HG03558 (cell line): ENCODE results near the gene FOXN1.

Source experiments
- ATAC-seq: cut with Tn5 transposase; IDR thresholded peaks from one replicate; pipeline ENCODE4 v1.9.1; 2021; ENCODE audit warnings: moderate number of reproducible peaks; ENCODE audit not compliant: unreplicated experiment; ENCODE audit errors: extremely low read depth

The FOXN1 gene

DNA sequence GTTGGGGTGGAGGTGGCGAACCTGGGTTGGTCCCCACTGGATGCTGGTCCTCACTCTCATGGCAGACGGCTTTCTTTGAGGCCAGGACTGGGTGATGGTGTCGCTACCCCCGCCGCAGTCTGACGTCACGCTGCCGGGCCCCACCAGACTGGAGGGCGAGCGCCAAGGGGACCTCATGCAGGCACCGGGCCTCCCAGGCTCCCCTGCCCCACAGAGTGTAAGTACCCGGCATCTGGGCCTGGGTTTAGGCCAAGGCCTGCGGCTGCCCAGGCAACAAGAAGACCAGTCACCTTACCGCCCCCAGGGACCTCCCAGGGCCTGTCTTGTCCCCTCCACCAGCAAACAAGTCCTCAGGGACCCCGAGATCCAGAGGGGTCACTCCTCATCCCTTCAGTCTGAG lies 17.7 kb downstream of the FOXN1 start:
- ATAC-seq = no peak

GRCh38 chr17:28524476-28525424 lies 18.6 kb downstream of the FOXN1 start:
- no peak for ATAC-seq

- ATAC-seq = no peak
Observed at GRCh38 chr17:28526381-28526780, 20.2 kb downstream of the FOXN1 start.

GRCh38 chr17:28527181-28527681 lies 21.1 kb downstream of the FOXN1 start:
- no peak for ATAC-seq

DNA sequence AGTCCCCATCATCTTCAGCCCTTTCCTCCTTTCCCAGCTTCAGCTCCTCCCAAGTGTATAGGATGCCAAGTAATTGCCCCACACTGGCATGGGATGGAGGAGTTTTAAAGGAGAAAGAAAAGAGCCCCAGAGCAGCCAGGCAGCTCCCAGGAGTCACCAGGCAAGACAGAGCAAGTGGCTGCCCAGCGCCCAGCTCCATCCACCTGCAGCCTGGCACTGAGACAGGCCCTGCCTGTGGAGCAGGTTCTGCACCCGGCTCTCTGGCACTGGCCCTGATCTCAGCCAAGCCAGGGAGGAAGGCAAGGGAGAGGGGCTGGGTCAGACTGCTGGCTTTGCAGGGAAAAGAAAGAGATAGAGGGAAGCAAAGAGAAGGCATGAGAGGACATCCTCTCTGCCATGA lies 21.7 kb downstream of the FOXN1 start:
- no peak for ATAC-seq

GRCh38 chr17:28528327-28529012 lies 22.3 kb downstream of the FOXN1 start:
- no peak for ATAC-seq

DNA sequence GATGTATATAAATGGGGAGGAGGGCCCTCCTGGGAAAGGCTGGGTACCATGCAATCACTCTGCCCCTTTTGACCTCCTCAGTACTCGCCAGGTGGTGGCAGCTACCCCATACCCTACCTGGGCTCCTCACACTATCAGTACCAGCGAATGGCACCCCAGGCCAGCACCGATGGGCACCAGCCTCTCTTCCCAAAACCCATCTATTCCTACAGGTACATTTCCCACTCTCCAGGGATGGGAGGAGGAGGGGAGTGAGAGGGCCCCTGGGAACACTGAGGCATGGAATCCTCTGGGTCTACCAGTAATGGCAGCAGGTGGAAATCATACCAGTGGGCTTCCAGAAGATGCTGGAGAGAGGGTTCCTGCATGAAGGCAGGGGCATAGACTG lies 22.9 kb downstream of the FOXN1 start:
- ATAC-seq = no peak

GRCh38 chr17:28530250-28530649 lies 24.1 kb downstream of the FOXN1 start:
- no peak for ATAC-seq

- no peak for ATAC-seq
Observed at GRCh38 chr17:28530926-28531325, 24.8 kb downstream of the FOXN1 start.

- ATAC-seq = no peak
Observed at GRCh38 chr17:28532050-28532960, 26.2 kb downstream of the FOXN1 start.

- ATAC-seq = no peak
Observed at GRCh38 chr17:28533091-28533807, 27.1 kb downstream of the FOXN1 start.

DNA sequence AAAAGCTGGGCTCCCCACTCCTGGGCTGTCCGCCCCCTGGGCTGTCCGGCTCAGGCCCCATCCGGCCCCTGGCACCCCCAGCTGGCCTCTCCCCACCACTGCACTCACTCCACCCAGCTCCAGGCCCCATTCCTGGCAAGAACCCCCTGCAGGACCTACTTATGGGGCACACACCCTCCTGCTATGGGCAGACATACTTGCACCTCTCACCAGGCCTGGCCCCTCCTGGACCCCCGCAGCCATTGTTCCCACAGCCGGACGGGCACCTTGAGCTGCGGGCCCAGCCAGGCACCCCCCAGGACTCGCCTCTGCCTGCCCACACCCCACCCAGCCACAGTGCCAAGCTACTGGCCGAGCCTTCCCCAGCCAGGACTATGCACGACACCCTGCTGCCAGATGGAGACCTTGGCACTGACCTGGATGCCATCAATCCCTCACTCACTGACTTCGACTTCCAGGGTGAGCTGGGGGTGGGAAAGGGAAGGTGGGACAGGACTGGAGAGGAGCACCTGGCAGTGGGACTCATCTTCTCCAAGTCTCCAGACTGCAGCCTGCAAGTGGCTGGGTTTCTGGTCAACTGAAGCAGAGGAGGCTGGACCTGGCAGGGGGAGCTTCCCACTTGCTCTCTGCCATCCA lies 28.7 kb downstream of the FOXN1 start:
- ATAC-seq = no peak

DNA sequence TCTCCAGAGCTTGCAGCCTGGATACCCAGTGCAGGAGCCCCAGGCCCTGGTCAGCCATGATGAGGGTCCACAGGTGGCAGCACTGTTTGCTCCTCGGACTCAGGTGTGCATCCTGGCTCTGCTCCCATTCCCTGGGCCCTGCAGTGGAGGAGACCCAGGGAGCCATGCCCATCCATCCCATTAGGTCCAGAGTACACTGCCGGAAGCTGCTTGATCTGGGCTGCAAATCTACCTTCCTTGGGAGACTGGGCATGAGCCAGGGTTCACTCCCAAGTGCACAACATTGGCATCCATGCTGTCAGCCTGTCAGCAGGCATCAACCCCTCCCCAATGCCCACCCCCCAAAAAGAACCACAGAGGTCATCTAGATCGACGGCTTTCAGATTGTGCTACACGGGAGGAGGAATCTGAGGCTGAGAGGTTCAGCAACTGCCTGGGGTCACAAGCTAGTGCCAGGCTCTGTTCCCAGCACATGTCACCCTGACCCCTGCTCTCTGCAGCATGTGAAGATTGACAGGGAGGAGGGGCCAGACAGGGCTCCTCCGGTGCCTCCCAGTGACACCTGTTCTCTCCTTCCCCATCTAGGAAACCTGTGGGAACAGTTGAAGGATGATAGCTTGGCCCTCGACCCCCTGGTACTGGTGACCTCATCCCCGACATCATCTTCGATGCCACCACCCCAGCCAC lies 30.5 kb downstream of the FOXN1 start:
- no peak for ATAC-seq

GRCh38 chr17:28537219-28537610 lies 31.1 kb downstream of the FOXN1 start:
- no peak for ATAC-seq

GRCh38 chr17:28538296-28538895 lies 32.2 kb downstream of the FOXN1 start:
- ATAC-seq = no peak

- no peak for ATAC-seq
Observed at GRCh38 chr17:28540231-28540630, 34.1 kb downstream of the FOXN1 start.

GRCh38 chr17:28541439-28541838 lies 35.3 kb downstream of the FOXN1 start:
- ATAC-seq = no peak

DNA sequence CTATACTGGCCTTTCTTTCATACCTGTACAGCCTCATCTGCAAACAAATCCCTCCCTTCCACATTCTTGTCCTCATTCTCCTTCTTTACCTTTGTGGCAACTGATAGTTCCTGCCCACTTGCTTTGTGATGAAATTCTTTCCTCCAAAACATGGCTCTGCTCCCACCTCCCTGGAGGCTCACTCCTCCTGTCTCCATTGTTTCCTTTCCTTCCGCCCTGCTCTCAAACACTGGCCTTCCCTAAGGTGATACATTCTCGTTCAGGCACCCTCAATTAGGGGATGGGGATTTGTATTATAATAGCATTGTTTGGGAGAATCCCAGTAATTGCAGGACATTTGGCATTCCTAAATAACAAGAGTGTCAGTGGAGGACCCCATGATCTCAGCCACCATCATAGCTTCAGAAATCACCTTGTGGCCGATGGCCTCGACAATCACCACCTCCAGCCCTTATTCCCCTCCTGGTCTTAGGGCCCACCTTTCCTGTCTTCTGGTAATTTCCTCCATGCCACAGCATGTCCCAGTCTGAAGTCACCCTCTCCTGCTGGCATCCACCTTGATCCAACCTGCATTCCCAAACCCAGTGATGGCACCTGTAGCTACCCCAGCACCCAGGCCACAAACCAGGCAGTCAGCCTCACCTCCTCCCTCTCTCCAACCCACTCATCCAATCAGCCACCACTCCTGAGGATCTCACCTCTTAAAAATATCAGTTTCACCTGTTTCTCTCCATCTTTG lies 38.4 kb downstream of the FOXN1 start:
- no peak for ATAC-seq
